Anterior cingulate cortex (tissue), 58 donors: Measurements from ENCODE around the gene NUP35.

Experiments used
- DNase-seq, 58 donors: peaks; one replicate each; lab custom pipeline; 2025; lab: John Stamatoyannopoulos, UW

NUP35 gene

DNA sequence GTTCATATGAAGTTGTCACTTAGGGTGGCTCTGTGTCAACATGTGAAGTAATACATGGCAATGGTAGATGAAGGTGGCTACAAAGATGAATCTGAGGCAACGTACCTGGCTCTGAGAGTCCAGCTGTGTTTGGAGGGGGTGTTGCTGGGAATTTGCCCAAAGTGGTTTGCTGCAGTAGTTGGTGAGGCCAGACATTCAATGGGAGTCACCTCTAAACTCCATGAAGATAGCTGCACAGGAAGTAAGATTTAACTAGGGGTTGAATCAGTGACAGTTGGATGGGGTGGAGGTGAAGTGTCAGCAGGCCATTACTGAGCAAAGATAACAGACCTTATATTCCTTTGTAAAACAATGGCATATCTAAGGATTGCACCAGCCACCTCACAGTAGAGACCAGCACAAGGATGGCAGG is 71.8 kb downstream of the NUP35 start:
- DNase-seq, result no peak

GRCh38 chr2:183204397-183204796 is 80.2 kb downstream of the NUP35 start:
- DNase-seq, result no peak

- DNase-seq, result no peak
Observed at GRCh38 chr2:183207110-183207509, 82.9 kb downstream of the NUP35 start.

DNA sequence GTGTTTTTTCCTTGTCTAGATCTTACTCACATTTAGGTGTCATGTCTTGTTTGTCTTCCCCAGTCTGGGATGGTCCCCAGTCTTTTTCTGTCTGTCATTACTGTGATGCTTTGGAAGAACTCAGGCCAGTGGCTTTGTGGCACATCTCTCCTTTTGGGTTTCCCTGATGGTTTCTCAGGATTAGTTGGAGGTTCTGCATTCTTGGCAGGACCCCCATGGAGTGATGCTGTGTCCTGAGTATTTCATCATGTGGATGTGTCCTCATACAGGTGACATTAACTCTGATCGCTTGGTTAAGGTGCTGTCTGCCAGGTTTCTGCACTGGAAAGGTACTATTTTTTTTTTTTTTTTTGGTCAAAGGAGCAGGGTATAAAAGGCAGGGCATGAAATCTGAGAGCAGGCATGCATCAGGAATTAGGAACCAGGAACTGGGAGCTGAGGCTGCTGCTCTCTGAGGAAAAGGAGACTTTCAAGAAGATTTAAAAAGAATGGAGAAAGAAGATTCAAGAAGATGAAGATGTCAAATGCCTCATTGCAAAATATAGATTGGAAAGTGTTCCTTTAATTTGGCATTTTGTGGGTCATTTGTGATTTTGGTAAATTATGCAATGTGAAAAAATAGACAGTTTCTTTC is 85.3 kb downstream of the NUP35 start:
- no peak for DNase-seq
